Body of pancreas (tissue), 4 donors: ENCODE measurements around the gene BAAT.

Experiments
- POLR2A ChIP-seq, 3 donors: fragments of 450-650 bp; IDR thresholded peaks; one replicate each; pipeline ENCODE4 v1.6.1; 2016; ENCODE audit warnings: antibody characterized with exemption in 3 of 3, mild to moderate bottlenecking in 2 of 3
- TF ChIP-seq, protein P1 (sequence below), 7 experiments: fragments of 450-650 bp in 4 of 7; fragments of 200-600 bp in 3 of 7; sonication (generic) in 3 of 7; IDR thresholded peaks; one replicate each; pipeline ENCODE4 v1.5.1; 2016 to 2019; ENCODE audit warnings: antibody characterized with exemption in 7 of 7

DNA sequence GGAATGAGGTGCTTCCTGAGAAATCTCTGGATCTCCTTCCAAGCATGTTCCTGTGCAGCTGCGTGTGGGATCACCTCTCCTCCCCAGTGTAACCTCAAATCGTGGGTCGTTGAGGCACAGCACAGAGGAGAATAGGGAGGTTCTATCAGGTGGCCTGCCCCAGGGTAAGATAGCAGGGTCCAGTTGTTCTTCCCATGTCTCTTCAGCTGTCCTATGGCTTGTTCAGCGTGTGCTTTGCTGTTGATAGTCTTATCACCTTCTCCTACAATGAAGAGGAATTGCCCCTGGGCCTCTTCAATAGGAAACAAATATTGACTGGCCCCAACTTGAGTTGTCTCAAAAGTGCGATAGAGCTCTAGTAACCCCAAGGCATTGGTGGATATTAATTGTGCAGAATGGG, 22.4 kb downstream of the BAAT start:
- TF ChIP-seq, protein P1, sequence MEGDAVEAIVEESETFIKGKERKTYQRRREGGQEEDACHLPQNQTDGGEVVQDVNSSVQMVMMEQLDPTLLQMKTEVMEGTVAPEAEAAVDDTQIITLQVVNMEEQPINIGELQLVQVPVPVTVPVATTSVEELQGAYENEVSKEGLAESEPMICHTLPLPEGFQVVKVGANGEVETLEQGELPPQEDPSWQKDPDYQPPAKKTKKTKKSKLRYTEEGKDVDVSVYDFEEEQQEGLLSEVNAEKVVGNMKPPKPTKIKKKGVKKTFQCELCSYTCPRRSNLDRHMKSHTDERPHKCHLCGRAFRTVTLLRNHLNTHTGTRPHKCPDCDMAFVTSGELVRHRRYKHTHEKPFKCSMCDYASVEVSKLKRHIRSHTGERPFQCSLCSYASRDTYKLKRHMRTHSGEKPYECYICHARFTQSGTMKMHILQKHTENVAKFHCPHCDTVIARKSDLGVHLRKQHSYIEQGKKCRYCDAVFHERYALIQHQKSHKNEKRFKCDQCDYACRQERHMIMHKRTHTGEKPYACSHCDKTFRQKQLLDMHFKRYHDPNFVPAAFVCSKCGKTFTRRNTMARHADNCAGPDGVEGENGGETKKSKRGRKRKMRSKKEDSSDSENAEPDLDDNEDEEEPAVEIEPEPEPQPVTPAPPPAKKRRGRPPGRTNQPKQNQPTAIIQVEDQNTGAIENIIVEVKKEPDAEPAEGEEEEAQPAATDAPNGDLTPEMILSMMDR (IDR thresholded peaks at IDR 0.05): no peak
- TF ChIP-seq POLR2A (IDR thresholded peaks at IDR 0.05): no peak
